ENCODE measurements around the gene OR7A5. TPM values are rescaled to one million over a fixed set of nuclear protein-coding genes. Genes with fewer than 3 reads are reported as not detected.
"Not testable (repeated sequence)": the region's sequence is repeated elsewhere in the genome, so short reads cannot be mapped to it uniquely, and the experiment has no call there.

The OR7A5 gene
- total RNA-seq, 1 donor from 2014 or later = not detected

DNA sequence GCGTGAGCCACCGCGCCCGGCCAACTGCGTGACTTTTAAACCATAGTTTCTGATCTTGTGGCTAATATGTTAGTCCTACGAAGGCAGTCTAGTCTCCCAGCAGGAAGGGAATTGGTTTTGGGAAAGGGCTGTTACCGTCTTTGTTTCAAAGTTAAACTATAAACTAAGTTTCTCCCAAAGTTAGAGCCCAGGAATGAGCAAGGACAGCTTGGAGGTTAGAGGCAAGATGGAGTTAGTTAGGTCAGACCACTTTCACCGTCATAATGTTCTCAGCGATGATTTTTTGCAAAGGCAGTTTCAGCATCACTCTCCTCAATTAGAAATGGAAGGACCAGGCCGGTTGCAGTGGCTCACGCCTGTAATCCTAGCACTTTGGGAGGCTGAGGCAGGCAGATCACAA lies 39.0 kb downstream of the OR7A5 start:
- H3K27me3 ChIP-seq (ENCODE audit: control insufficient read depth, insufficient read depth, low read length) = no peaks in the 10 kb centered on the region
- no peak for FAIRE-seq
- no peaks in the 10 kb centered on the region for H3K36me3 ChIP-seq (ENCODE audit: control insufficient read depth, insufficient read depth, low read length)
- no peak for TF ChIP-seq CTCF (IDR thresholded peaks at IDR 0.05; ENCODE audit: insufficient read depth, low read length, severe bottlenecking)
- no peak for DNase-seq (ENCODE audit: low read depth)
- no peak overlapping the region for H3K4me3 ChIP-seq (ENCODE audit: low read depth, low read length)

- no peak for TF ChIP-seq CTCF (IDR thresholded peaks at IDR 0.05; ENCODE audit: insufficient read depth, low read length, severe bottlenecking)
- Histone ChIP-seq H3K4me3 (ENCODE audit: low read depth, low read length) (no peak overlapping the region), H3K27me3 (ENCODE audit: control insufficient read depth, insufficient read depth, low read length) (no peaks in the 10 kb centered on the region), H3K36me3 (ENCODE audit: control insufficient read depth, insufficient read depth, low read length) (no peaks in the 10 kb centered on the region)
- FAIRE-seq = no peak
- DNase-seq (ENCODE audit: low read depth) = peak; percentile 1
Measured at GRCh38 chr19:14795078-14795721, 39.8 kb downstream of the OR7A5 start.

DNA sequence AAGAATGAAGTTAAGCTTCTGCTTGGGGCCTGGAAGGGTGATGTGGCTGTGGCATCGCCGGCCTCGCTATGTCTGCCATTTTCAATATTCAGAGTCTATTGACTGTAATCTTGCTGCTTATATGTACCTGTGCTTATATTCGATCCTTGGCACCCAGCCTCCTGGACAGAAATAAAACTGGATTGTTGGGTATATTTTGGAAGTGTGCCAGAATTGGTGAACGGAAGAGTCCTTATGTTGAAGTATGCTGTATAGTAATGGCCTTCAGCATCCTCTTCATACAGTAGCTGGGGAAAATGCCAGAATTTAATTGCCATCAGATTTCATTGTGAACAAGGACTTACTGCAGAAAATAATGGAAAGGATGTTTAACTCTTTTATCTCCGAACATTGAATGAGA lies 42.7 kb downstream of the OR7A5 start:
- not testable (repeated sequence) for FAIRE-seq; H3K27me3 ChIP-seq (ENCODE audit: control insufficient read depth, insufficient read depth, low read length); DNase-seq (ENCODE audit: low read depth); H3K36me3 ChIP-seq (ENCODE audit: control insufficient read depth, insufficient read depth, low read length); H3K4me3 ChIP-seq (ENCODE audit: low read depth, low read length)

- TF ChIP-seq CTCF (IDR thresholded peaks at IDR 0.05; ENCODE audit: insufficient read depth, low read length, severe bottlenecking) = peak; percentile 46
- H3K36me3 ChIP-seq (ENCODE audit: control insufficient read depth, insufficient read depth, low read length) = no peaks in the 10 kb centered on the region
- H3K27me3 ChIP-seq (ENCODE audit: control insufficient read depth, insufficient read depth, low read length) = no peaks in the 10 kb centered on the region
- DNase-seq (ENCODE audit: low read depth) (no peak), FAIRE-seq (no peak)
- no peak overlapping the region for H3K4me3 ChIP-seq (ENCODE audit: low read depth, low read length)
Measured at GRCh38 chr19:14786421-14786851, 48.5 kb downstream of the OR7A5 start.

DNA sequence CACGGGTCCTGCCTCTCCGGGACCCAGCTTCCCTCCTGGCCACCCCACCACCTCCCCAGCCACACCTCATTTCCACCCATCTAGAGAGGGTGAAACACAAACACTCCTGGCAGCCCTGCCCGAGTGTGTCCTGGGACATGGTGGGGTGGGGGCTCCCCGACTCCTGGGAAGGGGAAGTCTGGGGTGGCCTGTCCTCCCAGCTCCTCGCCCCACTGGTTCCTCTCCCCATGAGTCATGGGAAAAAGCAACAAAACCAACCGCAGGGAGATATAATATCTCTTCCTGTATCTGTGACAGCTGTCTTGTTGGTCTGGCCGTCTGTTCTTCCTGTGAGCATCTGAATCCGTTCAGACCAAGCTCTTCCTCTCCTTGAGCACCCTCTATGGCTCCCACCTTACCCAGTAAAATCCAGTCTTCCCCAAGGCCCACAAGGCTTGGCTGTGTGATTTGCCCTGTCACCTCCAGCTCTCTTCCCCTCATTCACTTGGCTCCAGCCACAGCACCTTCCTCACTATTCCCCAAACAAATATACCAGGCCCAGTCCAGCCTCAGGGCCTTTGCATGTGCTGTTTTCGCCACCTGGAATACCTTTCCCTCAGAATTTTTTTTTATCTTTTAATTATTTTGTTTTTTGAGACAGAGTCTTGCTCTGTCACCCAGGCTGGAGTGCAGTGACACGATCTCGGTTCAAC lies 49.7 kb downstream of the OR7A5 start:
- not testable (repeated sequence) for H3K27me3 ChIP-seq (ENCODE audit: control insufficient read depth, insufficient read depth, low read length); H3K4me3 ChIP-seq (ENCODE audit: low read depth, low read length); FAIRE-seq; H3K36me3 ChIP-seq (ENCODE audit: control insufficient read depth, insufficient read depth, low read length)
- DNase-seq (ENCODE audit: low read depth) = peak; percentile 15

DNA sequence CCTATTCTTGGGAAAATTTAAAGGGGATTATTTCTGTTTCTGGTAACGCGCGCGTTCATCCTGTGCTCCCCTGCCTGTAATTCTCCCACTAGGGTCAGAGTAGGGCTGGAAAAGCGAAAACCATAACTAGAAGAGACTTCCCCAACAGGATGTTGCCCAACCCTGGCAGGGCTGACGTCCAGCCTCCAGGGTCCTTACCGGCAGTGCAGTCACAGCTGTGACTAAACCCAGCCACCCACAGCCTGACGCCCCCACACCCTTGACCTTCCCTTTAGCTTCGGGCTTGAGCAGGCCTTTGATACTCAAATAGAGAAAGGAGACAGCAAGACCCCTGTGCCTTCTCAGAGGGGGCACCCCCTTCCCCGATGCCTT lies 50.3 kb downstream of the OR7A5 start:
- H3K36me3 ChIP-seq (ENCODE audit: control insufficient read depth, insufficient read depth, low read length); FAIRE-seq; H3K27me3 ChIP-seq (ENCODE audit: control insufficient read depth, insufficient read depth, low read length); H3K4me3 ChIP-seq (ENCODE audit: low read depth, low read length): not testable (repeated sequence)
- peak; percentile 28 for DNase-seq (ENCODE audit: low read depth)

DNA sequence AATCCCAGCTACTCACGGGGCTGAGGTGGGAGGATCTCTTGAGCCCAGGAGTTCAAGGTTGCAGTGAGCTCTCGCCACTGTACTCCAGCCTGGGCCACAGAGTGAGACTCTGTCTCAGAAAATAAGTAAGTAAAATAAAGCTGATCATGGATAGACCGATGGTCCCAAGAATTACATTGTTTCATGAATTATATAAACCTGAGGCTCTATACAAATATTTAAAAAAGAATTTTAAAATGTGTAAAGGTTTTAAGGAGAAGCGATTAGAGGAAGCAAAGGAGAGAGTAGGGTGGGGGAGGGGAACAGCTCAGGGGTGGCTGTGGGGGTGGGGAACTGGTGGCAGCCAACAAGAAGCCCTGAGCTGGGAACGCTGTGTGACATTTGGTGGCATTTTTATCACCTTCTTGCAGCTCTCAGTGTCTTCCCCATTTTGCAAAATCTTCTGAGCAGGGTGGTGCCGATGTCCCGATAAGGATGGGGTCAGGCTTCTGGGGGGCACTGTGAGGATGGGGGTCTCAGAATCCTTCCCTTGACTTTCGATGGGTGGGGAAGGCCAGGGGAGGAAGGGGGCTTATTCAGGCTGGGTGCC lies 51.5 kb downstream of the OR7A5 start:
- DNase-seq (ENCODE audit: low read depth); FAIRE-seq; H3K27me3 ChIP-seq (ENCODE audit: control insufficient read depth, insufficient read depth, low read length); H3K36me3 ChIP-seq (ENCODE audit: control insufficient read depth, insufficient read depth, low read length); H3K4me3 ChIP-seq (ENCODE audit: low read depth, low read length): not testable (repeated sequence)
